Glutamatergic neuron (in vitro differentiated cells): ENCODE measurements around the gene SPI1. TPM values are rescaled to one million over a fixed set of nuclear protein-coding genes. Genes with fewer than 3 reads are reported as not detected.

Experiments used
- DNase-seq: peaks from one replicate; pipeline ENCODE4 v3.0.0; 2022
- H3K27ac Mint-ChIP-seq: one replicate; pipeline ENCODE4 v1.8.0; 2020; ENCODE audit warnings: mild to moderate bottlenecking, mixed read lengths, inconsistent platforms; ENCODE audit not compliant: unreplicated experiment
- H3K27me3 Mint-ChIP-seq: one replicate; pipeline ENCODE4 v1.8.0; 2020; ENCODE audit warnings: mild to moderate bottlenecking, moderate library complexity, mixed read lengths, inconsistent platforms; ENCODE audit not compliant: unreplicated experiment
- H3K36me3 Mint-ChIP-seq: one replicate; pipeline ENCODE4 v1.8.0; 2020; ENCODE audit warnings: mild to moderate bottlenecking, mixed read lengths, inconsistent platforms; ENCODE audit not compliant: unreplicated experiment
- H3K4me1 Mint-ChIP-seq: one replicate; pipeline ENCODE4 v1.8.0; 2020; ENCODE audit warnings: mild to moderate bottlenecking, low read depth, mixed read lengths, inconsistent platforms; ENCODE audit not compliant: unreplicated experiment
- H3K4me3 Mint-ChIP-seq: one replicate; pipeline ENCODE4 v1.8.0; 2020; ENCODE audit warnings: mild to moderate bottlenecking, mixed read lengths, inconsistent platforms; ENCODE audit not compliant: unreplicated experiment
- H3K9me3 Mint-ChIP-seq: one replicate; pipeline ENCODE4 v1.8.0; 2020; ENCODE audit warnings: mild to moderate bottlenecking, moderate library complexity, mixed read lengths, inconsistent platforms; ENCODE audit not compliant: unreplicated experiment
- total RNA-seq: library from RNA; stranded (reverse); fragmentation: NEBNext Ultra II Directional; extraction: Animal tissue kit (Norgen Biotek cat#: 25700); gene quantifications from one replicate; pipeline ENCODE4 v1.2.1, GENCODE V29; 2021; ENCODE audit not compliant: unreplicated experiment
- TF ChIP-seq, protein P1 (sequence below): fragments of 200-600 bp; sonication (generic); IDR thresholded peaks from one replicate; pipeline ENCODE4 v1.5.0; 2021; ENCODE audit not compliant: partially characterized antibody, unreplicated experiment

Gene SPI1
- total RNA-seq, 1 donor from 2014 or later = not detected

DNA sequence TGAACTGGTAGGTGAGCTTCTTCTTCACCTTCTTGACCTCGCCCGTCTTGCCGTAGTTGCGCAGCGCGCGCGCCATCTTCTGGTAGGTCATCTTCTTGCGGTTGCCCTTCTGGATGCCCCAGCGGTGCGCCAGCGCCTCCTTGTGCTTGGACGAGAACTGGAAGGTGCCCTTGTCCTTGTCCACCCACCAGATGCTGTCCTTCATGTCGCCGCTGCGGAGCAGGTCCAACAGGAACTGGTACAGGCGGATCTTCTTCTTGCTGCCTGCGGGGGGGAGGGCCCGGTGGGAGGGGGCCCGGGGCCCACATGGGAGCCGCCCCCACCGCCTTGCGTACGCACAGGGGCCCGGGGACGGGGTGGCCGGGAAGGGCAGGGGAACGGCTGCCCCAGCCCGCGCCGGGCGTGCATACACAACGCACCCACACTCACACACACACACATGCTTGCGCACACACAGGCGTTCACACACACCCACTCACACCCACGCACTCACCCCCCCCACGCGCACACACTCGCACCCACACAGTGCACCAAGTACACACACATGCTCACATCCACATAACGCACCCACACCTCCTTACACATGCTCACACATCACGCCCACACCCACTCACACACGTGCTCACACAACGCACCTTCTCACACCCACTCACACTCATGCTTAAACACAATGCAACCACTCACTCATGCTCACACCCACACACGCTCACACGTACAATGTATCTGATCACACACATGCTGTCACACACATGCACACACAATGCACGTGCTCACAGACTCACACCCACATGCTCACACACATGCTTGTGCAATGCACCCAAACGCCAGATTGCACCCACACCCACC is 22.8 kb downstream of the SPI1 start:
- Mint-ChIP-seq H3K4me3 (peak overlapping the region; percentile 89), H3K9me3 (peaks cover 5% of the 10 kb centered on the region), H3K36me3 (no peaks in the 10 kb centered on the region), H3K4me1 (peaks cover 5% of the 10 kb centered on the region), H3K27me3 (no peaks in the 10 kb centered on the region), H3K27ac (peak overlapping the region; percentile 65)
- TF ChIP-seq, protein P1, sequence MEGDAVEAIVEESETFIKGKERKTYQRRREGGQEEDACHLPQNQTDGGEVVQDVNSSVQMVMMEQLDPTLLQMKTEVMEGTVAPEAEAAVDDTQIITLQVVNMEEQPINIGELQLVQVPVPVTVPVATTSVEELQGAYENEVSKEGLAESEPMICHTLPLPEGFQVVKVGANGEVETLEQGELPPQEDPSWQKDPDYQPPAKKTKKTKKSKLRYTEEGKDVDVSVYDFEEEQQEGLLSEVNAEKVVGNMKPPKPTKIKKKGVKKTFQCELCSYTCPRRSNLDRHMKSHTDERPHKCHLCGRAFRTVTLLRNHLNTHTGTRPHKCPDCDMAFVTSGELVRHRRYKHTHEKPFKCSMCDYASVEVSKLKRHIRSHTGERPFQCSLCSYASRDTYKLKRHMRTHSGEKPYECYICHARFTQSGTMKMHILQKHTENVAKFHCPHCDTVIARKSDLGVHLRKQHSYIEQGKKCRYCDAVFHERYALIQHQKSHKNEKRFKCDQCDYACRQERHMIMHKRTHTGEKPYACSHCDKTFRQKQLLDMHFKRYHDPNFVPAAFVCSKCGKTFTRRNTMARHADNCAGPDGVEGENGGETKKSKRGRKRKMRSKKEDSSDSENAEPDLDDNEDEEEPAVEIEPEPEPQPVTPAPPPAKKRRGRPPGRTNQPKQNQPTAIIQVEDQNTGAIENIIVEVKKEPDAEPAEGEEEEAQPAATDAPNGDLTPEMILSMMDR = peak; percentile 76
- peak; percentile 99 for DNase-seq

DNA sequence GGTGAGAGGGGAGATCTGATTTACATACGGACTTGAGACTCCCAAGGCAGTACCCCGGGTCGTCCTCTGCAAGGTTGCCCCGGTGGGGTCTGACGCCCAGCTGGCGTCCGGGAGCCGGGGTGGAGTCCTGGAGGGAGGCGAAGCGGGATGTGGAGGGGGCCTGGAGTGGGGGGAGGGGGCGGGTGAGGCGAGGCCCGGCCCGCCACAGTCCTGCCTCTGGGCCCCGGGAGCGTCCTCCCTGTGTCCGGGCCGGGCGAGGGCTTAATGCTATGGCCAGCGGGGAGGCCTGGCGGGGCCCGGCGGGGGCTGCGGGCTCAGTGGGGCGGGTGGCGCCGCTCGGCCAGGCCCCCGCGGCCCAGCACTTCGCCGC is 23.4 kb downstream of the SPI1 start:
- Mint-ChIP-seq H3K36me3 (no peaks in the 10 kb centered on the region), H3K4me1 (peaks cover 5% of the 10 kb centered on the region), H3K9me3 (peaks cover 5% of the 10 kb centered on the region), H3K27me3 (no peaks in the 10 kb centered on the region), H3K27ac (no peak overlapping the region), H3K4me3 (peak overlapping the region; percentile 89)
- peak; percentile 39 for DNase-seq
- TF ChIP-seq, protein P1 = no peak

DNA sequence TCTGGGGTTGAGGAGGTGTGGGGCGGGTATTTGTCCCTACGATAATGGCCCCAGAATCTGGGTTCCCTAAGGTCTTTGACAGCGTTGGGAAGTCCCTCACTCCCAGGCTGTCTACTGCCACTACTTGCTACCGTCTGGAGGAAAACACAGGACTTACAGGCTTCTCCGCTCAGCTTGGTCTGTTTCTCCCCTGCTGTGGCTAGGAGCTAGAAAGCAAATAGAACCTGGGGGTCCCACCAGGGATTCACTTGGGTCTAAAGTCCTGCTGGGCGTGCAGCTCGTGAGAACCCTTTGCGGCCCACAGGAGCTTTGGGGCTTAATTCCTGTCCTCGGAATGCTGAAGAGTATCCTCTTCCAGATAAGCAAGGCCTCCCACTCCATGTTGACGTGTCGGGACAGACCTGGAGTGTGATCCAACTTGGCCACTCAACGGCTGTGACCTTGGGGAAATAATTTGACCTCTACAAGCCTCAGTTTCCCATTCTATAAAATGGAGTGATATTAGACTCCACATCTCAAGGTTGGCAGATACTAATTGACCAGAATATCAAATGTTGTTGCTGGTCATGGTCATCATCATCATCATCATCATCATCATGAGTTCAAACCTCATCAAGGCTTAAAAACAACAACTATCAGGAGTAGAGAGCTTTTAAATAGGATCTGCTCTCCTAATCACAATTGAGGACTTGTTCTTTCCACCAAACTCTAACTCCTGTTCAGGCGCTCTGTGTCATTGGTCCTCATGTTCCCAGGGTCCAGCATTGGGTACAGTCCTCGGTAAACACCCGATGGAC is 24.2 kb downstream of the SPI1 start:
- H3K9me3 Mint-ChIP-seq = peaks cover 5% of the 10 kb centered on the region
- no peaks in the 10 kb centered on the region for H3K27me3 Mint-ChIP-seq
- no peak for DNase-seq
- H3K4me3 Mint-ChIP-seq = peak overlapping the region; percentile 86
- no peaks in the 10 kb centered on the region for H3K36me3 Mint-ChIP-seq
- TF ChIP-seq, protein P1 = no peak
- H3K27ac Mint-ChIP-seq = peak overlapping the region; percentile 8
- peaks cover 5% of the 10 kb centered on the region for H3K4me1 Mint-ChIP-seq

- H3K4me3 Mint-ChIP-seq = no peak within 1 kb of the TSS
These were observed 25.8 kb downstream of the SPI1 start, which contains the start of gene MYBPC3 for GRCh38 chr11:47352556-47352955. MYBPC3 (minus strand) TSS chr11:47352702; CDS start chr11:47352647, 55 bp downstream.

More at GRCh38 chr11:47352556-47352955, 25.8 kb downstream of the SPI1 start, which contains the start of gene MYBPC3:
- TF ChIP-seq, protein P1 = no peak
- Mint-ChIP-seq H3K27me3 (no peaks in the 10 kb centered on the region), H3K4me1 (peaks cover 5% of the 10 kb centered on the region), H3K9me3 (peaks cover 5% of the 10 kb centered on the region), H3K36me3 (no peaks in the 10 kb centered on the region), H3K27ac (no peak within 1 kb of the TSS)
- no peak for DNase-seq
